Occipital lobe (tissue), 2 donors: ENCODE data around the gene C6orf136. TPM values are rescaled to one million over a fixed set of nuclear protein-coding genes. Genes with fewer than 3 reads are reported as not detected.

Experiments used
- DNase-seq: peaks from one replicate; lab custom pipeline; 2025; lab: John Stamatoyannopoulos, UW
- total RNA-seq: library from RNA; depleted of rRNA; stranded (reverse); fragments of >200 nt; gene quantifications from one replicate; pipeline ENCODE4 v1.2.3, GENCODE V29; 2014

C6orf136 gene
- total RNA-seq, 1 donor from 2014 or later, result 18.4 TPM

DNA sequence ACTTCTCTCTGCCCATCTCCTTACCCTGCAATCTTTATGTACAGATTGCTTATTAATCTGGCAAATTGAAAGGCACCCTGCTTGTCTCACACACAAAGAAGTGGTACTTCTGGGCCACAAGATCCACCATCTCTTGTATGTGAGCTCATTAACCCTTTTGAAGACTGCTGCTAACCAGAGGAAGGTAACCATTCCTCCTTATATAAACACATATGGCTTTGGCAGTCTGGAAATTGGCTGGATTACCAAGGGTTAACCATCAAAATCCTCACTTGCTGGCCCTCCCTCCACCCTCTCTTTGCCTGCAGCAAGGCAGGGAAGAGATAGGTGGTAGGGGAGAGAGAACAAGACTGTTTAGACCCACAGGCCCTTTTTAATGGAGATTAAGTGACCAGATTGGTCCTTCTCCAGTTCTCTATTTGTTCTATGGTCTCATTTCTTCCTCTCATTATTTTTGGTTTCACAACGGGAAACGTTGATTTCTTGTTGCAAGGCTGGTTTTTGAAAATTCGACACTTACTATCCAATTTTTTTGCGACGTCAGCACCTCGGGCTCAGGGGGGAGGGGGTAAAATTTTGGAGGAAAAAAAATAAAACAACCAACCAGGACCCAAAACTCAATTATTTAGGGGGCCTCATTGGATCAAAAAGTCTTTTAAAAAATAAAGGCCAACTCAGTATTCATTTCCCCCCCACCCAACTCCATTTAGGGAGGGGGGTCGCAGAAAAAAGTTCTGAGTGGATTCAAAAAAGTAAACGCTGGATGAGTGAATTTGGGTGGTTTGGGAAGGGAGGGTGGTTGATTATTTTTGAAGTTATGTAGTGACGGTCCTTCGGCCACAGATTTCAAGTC is 30.7 kb upstream of the C6orf136 start:
- DNase-seq, result no peak

DNA sequence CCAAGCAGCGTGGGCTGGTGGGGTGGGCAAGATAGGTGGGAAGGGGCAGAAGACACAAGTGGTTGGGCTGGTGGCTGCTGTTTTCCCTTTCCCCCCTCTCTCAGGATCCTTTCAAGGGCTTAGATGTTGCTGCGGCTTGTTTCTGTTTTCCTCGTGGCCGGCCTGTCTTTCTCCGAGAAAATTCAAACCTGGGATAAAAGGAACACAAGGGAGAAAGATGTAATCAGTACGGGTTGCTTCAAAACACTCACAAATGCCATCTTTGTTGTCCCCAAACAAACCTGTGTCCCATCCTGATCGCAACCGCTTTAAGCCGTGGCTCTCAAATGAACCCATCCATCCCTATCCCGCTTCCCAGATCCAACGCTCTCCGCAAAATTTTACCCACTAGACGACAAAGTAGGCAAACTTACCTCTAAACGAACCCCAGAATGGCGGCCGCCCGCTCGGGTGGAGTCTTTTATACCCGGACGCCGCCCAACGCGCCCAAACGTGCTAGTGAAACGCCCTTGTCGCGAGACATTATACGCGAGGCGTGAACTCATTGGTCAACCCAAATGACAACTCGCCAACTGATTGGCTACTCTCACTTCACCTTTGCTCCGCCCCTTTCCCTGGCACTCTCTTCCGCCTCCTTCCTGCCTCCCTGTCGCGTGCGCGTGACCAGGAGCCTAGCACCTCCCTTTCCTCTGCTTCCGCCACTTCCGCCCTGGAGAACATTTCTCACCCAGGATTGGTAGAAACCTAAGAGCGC is 29.9 kb upstream of the C6orf136 start, which contains the start of gene PPP1R10:
Gene PPP1R10 (minus strand): TSS at position 433 of the 754 bp plus-strand sequence. CDS start 7,299 bp downstream, outside the sequence.
- DNase-seq, result peak; percentile 98

- DNase-seq, result peak; percentile 95
These were observed 29.2 kb upstream of the C6orf136 start, which contains the start of gene MRPS18B for GRCh38 chr6:30617565-30618269. Gene MRPS18B (plus strand): TSS chr6:30617840. CDS start chr6:30617866, 26 bp downstream.

- no peak for DNase-seq
These were observed 28.6 kb upstream of the C6orf136 start for GRCh38 chr6:30618270-30618797.

DNA sequence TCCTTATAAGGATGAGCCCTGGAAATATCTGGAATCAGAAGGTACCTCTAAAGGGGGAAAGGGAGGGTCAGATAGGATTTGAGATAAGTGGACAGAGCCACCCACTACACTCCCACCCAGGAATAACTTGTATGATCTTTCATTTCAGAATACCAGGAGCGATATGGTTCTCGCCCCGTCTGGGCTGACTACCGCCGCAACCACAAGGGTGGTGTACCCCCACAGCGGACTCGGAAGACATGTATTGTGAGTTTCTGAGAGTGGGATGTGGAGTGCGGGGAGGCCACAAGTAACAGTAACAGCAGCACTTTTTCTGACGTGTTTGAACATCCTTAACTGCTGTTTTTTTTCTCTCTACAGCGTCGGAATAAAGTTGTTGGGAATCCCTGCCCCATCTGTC is 27.4 kb upstream of the C6orf136 start:
- no peak for DNase-seq

- DNase-seq, result no peak
These were observed 21.4 kb upstream of the C6orf136 start for GRCh38 chr6:30625511-30625910.

DNA sequence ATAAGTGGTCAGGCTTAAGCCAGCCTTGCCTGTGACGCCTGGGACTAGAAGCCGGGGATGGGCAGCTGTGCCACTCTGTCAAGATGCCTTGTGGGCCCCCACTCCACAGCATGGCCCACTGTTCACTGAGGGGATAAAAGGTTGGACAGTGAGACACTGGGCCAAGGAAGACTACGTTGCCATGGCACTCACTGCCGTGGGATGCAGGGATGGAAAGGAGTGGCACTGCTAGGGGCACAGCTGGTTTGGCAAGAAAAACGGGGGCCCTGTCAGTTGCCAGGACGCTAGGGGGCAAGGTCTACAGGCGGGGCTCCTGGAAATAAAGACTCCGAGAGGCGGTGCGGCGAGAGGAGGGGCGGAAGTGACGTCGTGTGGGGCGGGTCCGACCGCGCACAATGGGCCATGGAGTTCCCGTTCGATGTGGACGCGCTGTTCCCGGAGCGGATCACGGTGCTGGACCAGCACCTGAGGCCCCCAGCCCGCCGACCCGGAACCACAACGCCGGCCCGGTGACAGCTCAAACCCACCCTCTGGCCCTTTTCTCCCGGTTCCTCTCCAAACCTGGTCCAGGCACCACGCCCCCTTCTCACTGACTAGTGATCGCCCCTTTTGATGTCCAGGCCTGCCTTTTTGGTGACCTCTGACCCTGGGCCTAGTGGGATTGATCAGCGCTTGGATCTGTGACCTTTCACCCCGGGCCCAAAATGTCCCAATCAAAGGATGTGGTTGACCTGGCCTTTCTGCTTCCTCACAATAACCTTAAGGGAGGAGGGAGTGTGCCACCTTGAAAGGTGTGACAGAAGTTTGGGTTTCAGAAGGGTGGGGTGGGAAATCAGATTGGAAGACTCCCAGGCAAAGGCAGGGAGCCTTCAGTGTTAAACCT is 20.2 kb upstream of the C6orf136 start, which contains the start of gene ATAT1:
Gene ATAT1 (plus strand): TSS at position 391 of the 883 bp plus-strand sequence.
- peak; percentile 91 for DNase-seq

DNA sequence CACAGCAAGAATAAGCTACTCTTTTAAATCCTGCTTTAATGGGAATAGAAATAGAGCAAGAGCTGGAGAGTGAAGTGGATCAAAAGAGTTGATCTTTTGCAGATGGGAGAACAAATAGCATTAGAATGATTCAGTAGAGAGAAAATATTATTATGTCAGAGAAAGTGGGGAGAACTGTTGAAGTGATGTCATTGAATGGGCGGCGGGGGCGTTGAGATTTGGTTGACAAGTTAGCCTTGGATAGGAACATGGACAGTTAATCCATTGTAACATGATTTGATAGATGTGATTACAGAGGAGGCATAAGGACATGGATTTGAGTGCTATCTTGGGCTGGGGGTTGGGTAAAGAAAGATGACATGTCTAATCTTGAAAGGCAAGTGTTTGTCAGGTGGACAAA is 11.1 kb upstream of the C6orf136 start:
- DNase-seq, result no peak

- DNase-seq, result no peak
These were observed 6.5 kb upstream of the C6orf136 start for GRCh38 chr6:30640481-30640880.

GRCh38 chr6:30641048-30641447 is 5.9 kb upstream of the C6orf136 start:
- no peak for DNase-seq

DNA sequence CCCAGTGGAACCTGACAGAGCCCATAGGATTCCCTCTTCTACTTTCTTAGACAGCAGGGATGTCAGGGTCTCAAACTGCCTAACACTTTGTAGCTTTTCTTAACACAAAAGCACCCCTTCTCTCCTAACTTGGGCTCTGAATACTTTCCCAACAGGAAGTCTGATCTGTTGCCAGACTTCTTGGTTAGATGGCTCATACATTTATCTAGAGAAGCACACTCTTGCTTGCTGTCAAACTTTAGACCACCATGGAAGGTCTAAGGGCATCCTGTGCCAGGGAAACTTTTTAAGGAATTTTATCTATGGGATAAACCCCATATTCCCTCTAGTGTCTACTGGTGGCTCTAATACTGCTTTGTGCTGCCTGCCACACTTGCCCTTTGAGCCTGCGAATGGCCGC is 3.3 kb upstream of the C6orf136 start:
- DNase-seq, result no peak

DNA sequence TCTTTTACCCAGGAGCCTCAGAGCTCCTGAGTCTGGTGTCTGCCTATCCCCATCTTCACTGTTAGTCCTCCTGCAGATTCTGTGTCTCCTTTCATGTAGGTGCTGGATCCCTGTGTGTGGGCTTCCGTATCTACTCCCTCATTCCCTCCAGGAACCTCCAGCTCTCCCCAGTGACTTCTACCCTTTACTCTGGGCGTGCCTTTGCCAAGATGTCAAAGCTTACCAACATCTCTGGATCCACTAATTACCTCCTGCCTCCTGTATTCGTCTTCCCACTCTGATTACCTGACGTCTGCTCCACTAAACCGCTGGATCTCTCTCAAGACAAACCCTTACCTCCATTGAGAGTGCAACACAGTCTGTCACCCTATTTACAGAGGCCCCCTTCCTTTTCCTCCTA is 2.2 kb upstream of the C6orf136 start:
- DNase-seq, result no peak

GRCh38 chr6:30645989-30646388 is 944 bp upstream of the C6orf136 start:
- no peak for DNase-seq

DNA sequence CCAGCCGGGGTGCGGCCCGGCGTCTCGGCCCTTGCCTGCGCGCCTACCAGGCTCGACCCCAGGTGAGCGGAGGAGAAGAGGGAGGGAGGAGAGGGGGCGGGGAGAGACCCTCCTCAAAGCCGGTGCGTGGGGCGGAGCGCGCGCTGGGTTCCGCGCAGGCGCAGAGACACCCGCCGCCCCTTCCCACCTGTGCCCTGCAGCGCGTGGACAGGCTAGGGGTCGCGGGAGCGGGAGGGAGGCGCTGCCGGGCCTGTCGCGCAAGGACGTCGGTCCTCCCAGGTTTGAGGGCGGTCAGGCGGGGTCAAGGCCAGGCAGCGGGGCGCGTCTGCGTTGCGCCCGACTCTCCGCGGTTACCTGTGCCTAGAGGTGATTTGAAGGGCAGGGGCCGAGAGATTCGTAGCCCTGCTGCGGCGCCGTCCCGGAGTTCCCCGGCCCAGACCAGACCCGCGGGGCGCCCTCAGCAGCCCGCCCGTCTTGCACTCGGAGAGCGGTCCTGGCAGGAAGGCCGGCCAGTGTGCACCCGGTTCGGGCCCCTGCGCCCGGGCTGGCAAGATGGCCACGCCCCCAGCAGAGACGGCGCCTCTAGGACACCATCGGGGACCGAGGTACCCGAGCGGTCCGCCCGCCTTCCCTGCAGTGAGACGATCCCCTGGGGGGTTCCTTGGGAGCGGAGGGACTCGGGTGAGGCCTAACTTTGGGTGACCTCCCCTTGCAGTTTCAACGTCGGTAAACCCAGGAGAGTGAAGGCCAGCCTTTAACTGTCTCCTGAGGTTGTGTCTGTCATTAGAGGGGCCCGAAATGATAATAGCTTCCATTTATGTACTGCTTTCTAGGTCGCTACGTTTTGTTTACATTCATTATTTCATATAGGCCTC is 546 bp downstream of the C6orf136 start:
- DNase-seq, result peak; percentile 76

- DNase-seq, result no peak
These were observed 4.2 kb downstream of the C6orf136 start for GRCh38 chr6:30651143-30651542.

DNA sequence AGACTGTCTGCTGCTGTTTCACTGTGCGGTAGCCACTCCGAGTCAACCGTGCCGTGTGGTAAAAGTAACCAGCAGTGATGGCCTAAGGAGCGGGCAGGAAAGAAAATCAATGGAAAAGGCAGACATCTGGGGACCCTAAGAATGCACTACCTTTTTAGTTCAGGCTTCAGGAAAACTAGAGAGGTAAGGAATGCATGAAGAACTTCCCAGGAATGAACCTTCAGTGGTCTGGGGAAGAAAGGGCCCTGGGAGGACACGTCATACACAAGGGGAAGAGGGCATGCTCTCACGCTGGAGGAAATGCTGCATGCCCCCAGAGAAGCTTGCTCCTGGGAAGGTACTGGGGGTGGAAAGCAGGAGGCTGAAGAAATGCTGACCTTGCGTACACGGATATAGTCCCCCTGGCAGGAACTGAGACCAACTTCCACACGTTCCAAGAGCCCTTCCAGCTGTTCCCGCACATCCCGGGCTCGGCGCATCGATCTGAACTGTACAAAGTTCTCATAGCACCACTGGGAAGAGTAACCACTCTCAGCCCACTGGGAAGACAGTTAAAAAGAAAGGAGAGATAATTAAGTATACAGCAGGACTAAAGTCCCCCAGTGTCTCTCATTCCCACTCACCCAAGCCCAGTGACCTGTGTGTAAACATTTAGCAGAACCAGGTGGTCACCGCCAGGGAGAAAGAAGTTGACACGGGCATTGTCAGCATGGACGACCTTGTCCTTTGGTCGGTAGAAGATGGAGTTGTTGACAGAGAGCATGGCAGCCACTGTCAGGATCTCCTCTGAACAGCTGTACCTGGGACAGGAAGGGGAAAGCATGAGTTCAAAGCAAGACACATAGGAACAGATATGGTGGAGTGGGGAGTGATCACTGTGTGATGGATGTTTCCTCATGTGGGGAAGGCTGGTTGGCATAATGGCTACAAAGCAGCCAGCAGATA is 8.1 kb downstream of the C6orf136 start:
- DNase-seq, result no peak

DNA sequence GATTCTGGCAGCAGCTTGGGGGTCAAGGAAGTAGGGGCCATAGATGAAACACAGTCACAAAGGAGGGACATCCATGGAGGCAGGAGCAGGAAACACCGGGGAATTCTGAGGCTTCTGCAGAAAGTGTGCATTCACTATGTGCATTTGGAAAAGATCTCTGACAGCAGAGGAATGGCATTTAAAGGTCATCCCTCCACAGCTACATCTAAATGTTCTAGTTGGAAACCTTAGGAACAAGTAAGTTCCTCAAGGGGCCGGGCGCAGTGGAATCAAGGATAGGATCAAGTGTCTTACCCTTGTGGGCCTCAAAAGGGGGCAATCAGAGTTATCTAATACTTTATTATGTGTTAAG is 8.8 kb downstream of the C6orf136 start:
- no peak for DNase-seq

- DNase-seq, result no peak
These were observed 9.6 kb downstream of the C6orf136 start for GRCh38 chr6:30656513-30656912.
